Upper lobe of left lung (tissue), 6 donors: ENCODE results near the gene NKAIN2. TPM values are rescaled to one million over a fixed set of nuclear protein-coding genes. Genes with fewer than 3 reads are reported as not detected.
A peak's percentile ranks its signal among the peaks of the same experiment; 100 is the strongest.

Source experiments
- ATAC-seq, 2 donors: fragments of 200-7000 bp; cut with Tn5 transposase; one replicate each; pipeline ENCODE4 v1.9.1; 2022; ENCODE audit warnings: mild to moderate bottlenecking in 2 of 2, moderate library complexity in 2 of 2; ENCODE audit not compliant: low FRiP score in 2 of 2
- DNase-seq, 2 donors: peaks; one replicate each; pipeline ENCODE4 v3.0.0-alpha.2; 2019 to 2020
- H3K27ac ChIP-seq, 4 donors: fragments of 200-600 bp; sonication (generic); one replicate each; pipeline ENCODE4 v1.5.1; 2016 to 2019
- H3K27me3 ChIP-seq, 4 donors: fragments of 200-600 bp; sonication (generic); one replicate each; pipeline ENCODE4 v1.5.1; 2017 to 2019
- H3K36me3 ChIP-seq, 4 donors: fragments of 200-600 bp; sonication (generic); one replicate each; pipeline ENCODE4 v1.5.1; 2016 to 2019
- H3K4me1 ChIP-seq, 4 donors: fragments of 200-600 bp; sonication (generic); one replicate each; pipeline ENCODE4 v1.5.1; 2018 to 2019
- H3K4me3 ChIP-seq, 4 donors: fragments of 200-600 bp; sonication (generic); one replicate each; pipeline ENCODE4 v1.5.1; 2017 to 2019; ENCODE audit warnings: mild to moderate bottlenecking in 2 of 4, moderate library complexity in 1 of 4
- H3K9me3 ChIP-seq, 4 donors: fragments of 200-600 bp; sonication (generic); one replicate each; pipeline ENCODE4 v1.5.1; 2018 to 2019
- EP300 ChIP-seq, 4 donors: sonication (generic); formaldehyde crosslinking; IDR thresholded peaks; one replicate each; pipeline ENCODE4 v1.5.1; 2017; ENCODE audit warnings: antibody characterized with exemption in 4 of 4, control low read depth in 2 of 4
- POLR2A ChIP-seq, 4 donors: fragments of 450-650 bp; IDR thresholded peaks; one replicate each; pipeline ENCODE4 v1.5.1; 2016 to 2017; ENCODE audit warnings: antibody characterized with exemption in 4 of 4, mild to moderate bottlenecking in 2 of 4
- POLR2AphosphoS5 ChIP-seq, 2 donors: sonication (generic); formaldehyde crosslinking; IDR thresholded peaks; one replicate each; pipeline ENCODE4 v1.5.1; 2017; ENCODE audit warnings: antibody characterized with exemption in 2 of 2
- WGBS, 2 donors: methylation state at CpG; one replicate each; pipeline ENCODE4 v1.1.5; 2017 to 2018; 5-methylcytosine and 5-hydroxymethylcytosine counted together
- total RNA-seq, 6 donors: library from RNA; depleted of rRNA in 4 of 6; stranded (reverse); fragments of >200 nt in 4 of 6; gene quantifications; one replicate each; pipeline versions ENCODE4 v1.1.0 to v1.2.1, GENCODE V29; 2016 to 2021
- TF ChIP-seq, protein P1 (sequence below), 6 experiments: fragments of 450-650 bp in 4 of 6; fragments of 200-600 bp in 2 of 6; sonication (generic) in 2 of 6; IDR thresholded peaks; one replicate each; pipeline ENCODE4 v1.5.1; 2016 to 2019; ENCODE audit warnings: antibody characterized with exemption in 6 of 6
- donor health status: DM: no; HTN: no; CAD: no; lungs with moderate emphysema.
- donor health status: DM: no; HTN: yes; CAD: no; lungs with severe emphysema.

Gene NKAIN2
- total RNA-seq, 6 donors from 2014 or later = 0.13 to 0.20 TPM; not detected in 4

GRCh38 chr6:123945386-123945785 is 141.7 kb downstream of the NKAIN2 start:
- Histone ChIP-seq H3K4me1 (no peaks in the 10 kb centered on the region), H3K9me3 (no peaks in the 10 kb centered on the region), H3K4me3 (no peak overlapping the region), H3K36me3 (no peaks in the 10 kb centered on the region), H3K27me3 (no peaks in the 10 kb centered on the region), H3K27ac (no peak overlapping the region)
- DNase-seq = no peak
- WGBS, 2 donors = 68 to 90% methylated on average over 1 of the region's 1 CpG
- TF ChIP-seq POLR2A (IDR thresholded peaks at IDR 0.05) = no peak
- TF ChIP-seq, protein P1, sequence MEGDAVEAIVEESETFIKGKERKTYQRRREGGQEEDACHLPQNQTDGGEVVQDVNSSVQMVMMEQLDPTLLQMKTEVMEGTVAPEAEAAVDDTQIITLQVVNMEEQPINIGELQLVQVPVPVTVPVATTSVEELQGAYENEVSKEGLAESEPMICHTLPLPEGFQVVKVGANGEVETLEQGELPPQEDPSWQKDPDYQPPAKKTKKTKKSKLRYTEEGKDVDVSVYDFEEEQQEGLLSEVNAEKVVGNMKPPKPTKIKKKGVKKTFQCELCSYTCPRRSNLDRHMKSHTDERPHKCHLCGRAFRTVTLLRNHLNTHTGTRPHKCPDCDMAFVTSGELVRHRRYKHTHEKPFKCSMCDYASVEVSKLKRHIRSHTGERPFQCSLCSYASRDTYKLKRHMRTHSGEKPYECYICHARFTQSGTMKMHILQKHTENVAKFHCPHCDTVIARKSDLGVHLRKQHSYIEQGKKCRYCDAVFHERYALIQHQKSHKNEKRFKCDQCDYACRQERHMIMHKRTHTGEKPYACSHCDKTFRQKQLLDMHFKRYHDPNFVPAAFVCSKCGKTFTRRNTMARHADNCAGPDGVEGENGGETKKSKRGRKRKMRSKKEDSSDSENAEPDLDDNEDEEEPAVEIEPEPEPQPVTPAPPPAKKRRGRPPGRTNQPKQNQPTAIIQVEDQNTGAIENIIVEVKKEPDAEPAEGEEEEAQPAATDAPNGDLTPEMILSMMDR (IDR thresholded peaks at IDR 0.05) = no peak
- no peak for TF ChIP-seq POLR2AphosphoS5 (IDR thresholded peaks at IDR 0.05)
- no peak for TF ChIP-seq EP300 (IDR thresholded peaks at IDR 0.05)
- no peak for ATAC-seq

GRCh38 chr6:123953920-123954319 is 150.3 kb downstream of the NKAIN2 start:
- DNase-seq = no peak
- no peaks in the 10 kb centered on the region for H3K9me3 ChIP-seq
- 98 to 100% methylated on average over 2 to 4 of the region's 4 CpGs for WGBS, 2 donors

DNA sequence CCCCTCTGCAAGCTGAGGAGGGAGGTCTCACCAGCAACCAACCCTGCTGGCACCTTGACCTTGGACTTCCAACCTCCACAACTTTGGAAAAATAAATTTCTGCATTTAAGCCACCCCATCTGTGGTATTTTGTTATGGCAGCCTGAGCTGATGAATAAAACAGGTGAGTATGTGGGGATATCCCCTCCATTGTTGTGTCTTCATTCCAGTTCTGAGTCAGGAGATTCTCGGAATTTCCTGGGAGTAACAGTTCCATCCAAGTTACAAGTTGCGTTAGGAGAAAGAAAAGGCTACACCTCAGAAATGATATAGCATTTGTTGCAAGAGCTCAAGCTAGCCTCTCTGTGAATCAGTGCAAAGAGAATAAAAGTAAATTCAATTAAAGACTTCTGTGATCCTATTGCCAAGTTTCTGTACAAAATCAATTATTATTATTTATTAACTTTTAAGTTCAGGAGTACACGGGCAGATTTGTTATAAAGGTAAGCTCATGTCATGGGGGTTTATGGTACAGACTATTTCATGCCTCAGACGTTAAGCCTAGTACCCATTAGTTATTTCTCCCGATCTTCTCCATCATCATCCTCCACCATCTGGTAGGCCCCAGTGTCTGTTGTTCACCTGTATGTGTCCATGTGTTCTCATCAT is 153.0 kb downstream of the NKAIN2 start:
- H3K4me1 ChIP-seq = no peaks in the 10 kb centered on the region
- DNase-seq (no peak), ATAC-seq (no peak)
- H3K4me3 ChIP-seq = no peak overlapping the region
- no peaks in the 10 kb centered on the region for H3K36me3 ChIP-seq
- H3K27ac ChIP-seq = no peak overlapping the region
- H3K9me3 ChIP-seq = no peaks in the 10 kb centered on the region
- no peaks in the 10 kb centered on the region for H3K27me3 ChIP-seq
- WGBS, 2 donors = 91 to 92% methylated on average over 5 of the region's 5 CpGs
- TF ChIP-seq POLR2A (IDR thresholded peaks at IDR 0.05) (no peak), POLR2AphosphoS5 (IDR thresholded peaks at IDR 0.05) (no peak), EP300 (IDR thresholded peaks at IDR 0.05) (no peak)
- TF ChIP-seq, protein P1 (IDR thresholded peaks at IDR 0.05) = no peak

More at GRCh38 chr6:123953920-123954319, 150.3 kb downstream of the NKAIN2 start:
- Histone ChIP-seq H3K4me3 (no peak overlapping the region), H3K36me3 (no peaks in the 10 kb centered on the region), H3K4me1 (no peaks in the 10 kb centered on the region), H3K27me3 (no peaks in the 10 kb centered on the region), H3K27ac (no peak overlapping the region)
- no peak for ATAC-seq
- TF ChIP-seq POLR2A (IDR thresholded peaks at IDR 0.05) (no peak), POLR2AphosphoS5 (IDR thresholded peaks at IDR 0.05) (no peak), EP300 (IDR thresholded peaks at IDR 0.05) (no peak)
- TF ChIP-seq, protein P1 (IDR thresholded peaks at IDR 0.05) = no peak

DNA sequence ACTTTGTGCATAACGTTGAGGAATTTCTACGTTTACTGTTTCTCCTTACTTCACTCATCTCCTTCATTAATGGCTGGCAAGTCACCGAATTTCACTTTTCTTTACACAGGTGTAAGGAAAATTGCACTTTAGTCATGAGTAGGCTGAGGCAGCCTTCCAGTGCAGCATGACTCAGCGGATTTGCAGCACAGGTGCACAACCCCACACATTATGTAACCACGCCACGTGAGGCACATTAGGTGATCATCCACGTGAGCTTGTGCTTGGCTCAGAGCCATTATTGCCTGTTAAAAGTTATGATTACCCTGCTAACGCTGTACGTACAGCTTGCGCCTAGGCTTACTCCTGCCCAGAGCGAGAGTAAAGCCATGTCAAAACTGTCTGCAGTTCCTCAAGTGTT is 158.8 kb downstream of the NKAIN2 start:
- H3K9me3 ChIP-seq = no peaks in the 10 kb centered on the region
- DNase-seq = peak in 1 of 2 donors; percentile 90
- TF ChIP-seq POLR2AphosphoS5 (IDR thresholded peaks at IDR 0.05) (no peak), POLR2A (IDR thresholded peaks at IDR 0.05) (no peak), EP300 (IDR thresholded peaks at IDR 0.05) (peak in 1 of 4 donors; percentile 82)
- TF ChIP-seq, protein P1 (IDR thresholded peaks at IDR 0.05) = no peak
- WGBS, 2 donors = 65% methylated on average over 11 of the region's 11 CpGs
- peak; percentile 40 to 84 for ATAC-seq
- no peaks in the 10 kb centered on the region for H3K4me1 ChIP-seq
- no peaks in the 10 kb centered on the region for H3K27me3 ChIP-seq
- no peak overlapping the region for H3K4me3 ChIP-seq
- no peak overlapping the region for H3K27ac ChIP-seq
- H3K36me3 ChIP-seq = no peaks in the 10 kb centered on the region

- 54 to 75% methylated on average over 4 of the region's 4 CpGs for WGBS, 2 donors
- DNase-seq = no peak
- Histone ChIP-seq H3K27ac (no peak overlapping the region), H3K4me1 (no peaks in the 10 kb centered on the region), H3K4me3 (no peak overlapping the region), H3K27me3 (no peaks in the 10 kb centered on the region), H3K36me3 (no peaks in the 10 kb centered on the region), H3K9me3 (no peaks in the 10 kb centered on the region)
- no peak for TF ChIP-seq POLR2AphosphoS5 (IDR thresholded peaks at IDR 0.05)
- TF ChIP-seq, protein P1 (IDR thresholded peaks at IDR 0.05) = no peak
- no peak for TF ChIP-seq EP300 (IDR thresholded peaks at IDR 0.05)
- TF ChIP-seq POLR2A (IDR thresholded peaks at IDR 0.05) = no peak
- no peak for ATAC-seq
Observed at GRCh38 chr6:123965894-123966293, 162.2 kb downstream of the NKAIN2 start.
